Ovary (tissue), 3 donors: ENCODE data around the gene PROSER3.

Experiments
- CTCF ChIP-seq, 3 donors: fragments of 450-650 bp in 2 of 3; fragments of 200-600 bp in 1 of 3; IDR thresholded peaks; one replicate each; pipeline versions ENCODE4 v1.5.1 to v1.8.0; 2016 to 2022; ENCODE audit warnings: antibody characterized with exemption in 3 of 3, mild to moderate bottlenecking in 1 of 3
- EP300 ChIP-seq: sonication (generic); formaldehyde crosslinking; IDR thresholded peaks from one replicate; pipeline ENCODE4 v1.6.1; 2017; ENCODE audit warnings: antibody characterized with exemption
- POLR2A ChIP-seq: fragments of 450-650 bp; IDR thresholded peaks from one replicate; pipeline ENCODE4 v1.6.1; 2017; ENCODE audit warnings: antibody characterized with exemption, mild to moderate bottlenecking, moderate library complexity
- donor health status: DM: no; HTN: no; CAD: no.

- TF ChIP-seq CTCF (IDR thresholded peaks at IDR 0.05), result no peak
- TF ChIP-seq POLR2A, result no peak
- TF ChIP-seq EP300, result no peak
Measured at GRCh38 chr19:35787227-35787799, 29.3 kb downstream of the PROSER3 start.
